Adipocyte (in vitro differentiated cells): ENCODE measurements around the gene GPRASP1.
"Not testable (repeated sequence)": the region's sequence is repeated elsewhere in the genome, so short reads cannot be mapped to it uniquely, and the experiment has no call there.

ENCODE experiments used
- DNase-seq: peaks from one replicate; pipeline ENCODE4 v3.0.0-alpha.2; 2015; ENCODE audit warnings: low read depth
- H3K27me3 ChIP-seq: replicated peaks from 2 replicates; pipeline ENCODE4 v1.7.0; 2013; ENCODE audit warnings: mild to moderate bottlenecking, low read length, moderate library complexity; ENCODE audit not compliant: control insufficient read depth, insufficient read depth
- H3K36me3 ChIP-seq: 2 replicates; pipeline ENCODE4 v1.7.0; 2013; ENCODE audit warnings: low read length, mild to moderate bottlenecking, moderate library complexity; ENCODE audit not compliant: control insufficient read depth, insufficient read depth, severe bottlenecking
- H3K4me1 ChIP-seq: 2 replicates; pipeline ENCODE4 v1.7.0; 2013; ENCODE audit warnings: mild to moderate bottlenecking, low read length, moderate library complexity; ENCODE audit not compliant: control insufficient read depth, insufficient read depth
- H3K4me3 ChIP-seq: 2 replicates; pipeline ENCODE4 v1.7.0; 2013; ENCODE audit warnings: mild to moderate bottlenecking, low read length, moderate library complexity
- H3K9ac ChIP-seq: 2 replicates; pipeline ENCODE4 v1.7.0; 2013; ENCODE audit warnings: mild to moderate bottlenecking, low read length, moderate library complexity
- H3K9me3 ChIP-seq: 2 replicates; pipeline ENCODE4 v1.7.0; 2013; ENCODE audit warnings: mild to moderate bottlenecking, low read length, moderate library complexity; ENCODE audit not compliant: control insufficient read depth

The GPRASP1 gene

DNA sequence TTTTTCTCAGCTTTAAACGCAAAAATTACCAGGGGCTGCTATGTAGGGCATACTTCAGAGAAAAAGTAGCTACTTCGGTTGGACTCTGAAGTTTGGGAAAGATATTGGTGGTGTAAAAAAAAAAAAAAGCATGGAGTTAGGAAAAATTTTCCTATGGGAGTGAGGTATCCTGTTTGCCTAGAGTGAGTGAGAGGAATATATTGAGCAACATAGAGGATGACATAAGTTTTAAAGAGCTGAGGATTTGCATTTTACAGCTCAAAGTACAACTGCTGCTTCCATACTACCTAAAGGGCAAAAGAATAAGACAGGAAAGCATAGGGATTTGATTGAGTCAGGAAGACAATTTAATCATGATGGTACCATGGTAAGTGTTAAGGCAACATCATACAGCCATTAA, 7.3 kb downstream of the GPRASP1 start:
- H3K4me1 ChIP-seq, result peaks cover 19% of the 10 kb centered on the region
- no peaks in the 10 kb centered on the region for H3K9me3 ChIP-seq
- DNase-seq, result peak; percentile 24
- H3K27me3 ChIP-seq, result no peaks in the 10 kb centered on the region
- H3K4me3 ChIP-seq, result peak overlapping the region; percentile 80
- no peaks in the 10 kb centered on the region for H3K36me3 ChIP-seq
- peak overlapping the region; percentile 8 for H3K9ac ChIP-seq

DNA sequence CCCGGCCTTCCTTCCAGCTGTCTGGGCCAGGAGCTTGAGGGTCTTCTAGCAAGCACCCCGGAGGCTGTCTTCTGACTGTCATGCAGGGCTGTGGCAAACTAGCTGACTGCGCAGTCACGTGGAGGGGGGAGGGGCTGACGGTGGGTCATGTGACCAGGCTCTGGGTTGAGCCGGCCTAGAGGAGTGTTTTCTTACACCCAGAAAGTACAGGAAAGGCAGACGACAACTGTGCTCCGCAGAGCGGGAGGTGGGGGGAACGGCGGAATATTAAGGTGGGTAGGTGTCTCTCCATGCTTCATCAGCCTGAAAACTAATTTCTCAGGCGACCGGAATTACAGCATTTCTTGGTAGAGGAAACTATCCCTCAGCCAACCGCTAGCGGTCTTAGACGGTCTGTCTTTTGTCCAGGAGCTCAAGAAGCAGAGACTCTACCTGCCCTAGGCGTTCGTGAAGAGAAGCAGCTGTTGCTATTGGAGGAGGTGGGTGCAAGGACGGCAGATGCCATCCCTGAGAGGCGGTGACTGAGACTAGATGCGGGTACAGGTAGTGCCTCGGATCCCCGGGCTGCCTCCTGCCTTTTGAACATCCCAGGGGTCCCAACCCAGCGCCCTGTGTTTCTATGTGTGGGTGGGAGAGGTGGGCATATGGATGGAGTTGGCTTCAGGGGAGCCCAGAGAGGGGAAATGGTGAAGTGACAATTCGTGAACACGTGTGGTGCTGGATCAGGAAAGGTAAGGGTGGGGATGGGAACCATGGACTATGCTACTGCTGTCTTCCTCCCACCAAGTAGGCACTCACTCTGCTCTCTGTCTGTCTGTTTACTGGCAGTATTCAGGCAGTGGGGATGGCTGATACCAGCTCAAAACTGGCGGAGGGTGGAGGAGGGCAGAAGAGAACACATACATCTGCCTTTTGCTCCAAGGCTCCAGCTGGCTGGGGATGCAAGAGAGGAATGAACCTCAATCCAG, 8.8 kb downstream of the GPRASP1 start:
- peak overlapping the region; percentile 78 for H3K9ac ChIP-seq
- peak; percentile 81 for DNase-seq
- no peaks in the 10 kb centered on the region for H3K36me3 ChIP-seq
- peaks cover 1% of the 10 kb centered on the region for H3K9me3 ChIP-seq
- no peaks in the 10 kb centered on the region for H3K27me3 ChIP-seq
- H3K4me1 ChIP-seq, result peaks cover 19% of the 10 kb centered on the region
- H3K4me3 ChIP-seq, result peak overlapping the region; percentile 80

DNA sequence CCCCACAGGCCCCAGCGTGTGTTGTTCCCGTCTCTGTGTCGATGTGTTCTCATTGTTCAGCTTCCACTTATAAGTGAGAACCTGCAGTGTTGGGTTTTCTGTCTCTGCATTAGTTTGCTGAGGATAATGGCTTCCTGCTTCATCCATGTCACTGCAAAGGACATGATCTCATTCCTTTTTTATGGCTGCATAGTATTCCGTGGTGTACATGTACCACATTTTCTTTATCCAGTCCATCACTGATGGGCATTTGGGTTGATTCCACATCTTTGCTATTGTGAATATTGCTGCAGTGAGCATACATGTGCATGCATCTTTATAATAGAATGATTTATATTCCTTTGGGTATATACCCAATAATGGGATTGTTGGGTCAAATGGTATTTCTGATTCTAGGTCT, 12.5 kb downstream of the GPRASP1 start:
- not testable (repeated sequence) for H3K27me3 ChIP-seq, DNase-seq, H3K36me3 ChIP-seq, H3K4me1 ChIP-seq, H3K9ac ChIP-seq, H3K4me3 ChIP-seq
- H3K9me3 ChIP-seq, result peaks cover 23% of the 10 kb centered on the region

DNA sequence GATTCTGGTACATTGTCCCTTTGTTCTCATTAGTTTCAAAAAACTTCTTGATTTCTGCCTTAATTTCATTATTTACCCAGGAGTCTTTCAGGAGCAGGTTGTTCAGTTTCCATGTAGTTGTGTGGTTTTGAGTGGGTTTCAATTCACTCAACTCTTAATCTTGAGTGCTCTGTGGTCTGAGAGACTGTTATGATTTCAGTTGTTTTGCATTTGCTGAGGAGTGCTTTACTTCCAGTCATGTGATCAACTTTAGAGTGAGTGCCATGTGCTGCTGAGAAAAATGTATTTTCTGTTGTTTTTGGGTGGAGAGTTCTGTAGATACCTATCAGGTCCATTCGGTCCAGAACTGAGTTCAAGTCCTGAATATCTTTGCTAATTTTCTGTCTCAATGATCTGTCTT, 15.8 kb downstream of the GPRASP1 start:
- DNase-seq, H3K36me3 ChIP-seq, H3K4me1 ChIP-seq, H3K4me3 ChIP-seq, H3K9ac ChIP-seq, H3K27me3 ChIP-seq: not testable (repeated sequence)
- H3K9me3 ChIP-seq, result peaks cover 23% of the 10 kb centered on the region

DNA sequence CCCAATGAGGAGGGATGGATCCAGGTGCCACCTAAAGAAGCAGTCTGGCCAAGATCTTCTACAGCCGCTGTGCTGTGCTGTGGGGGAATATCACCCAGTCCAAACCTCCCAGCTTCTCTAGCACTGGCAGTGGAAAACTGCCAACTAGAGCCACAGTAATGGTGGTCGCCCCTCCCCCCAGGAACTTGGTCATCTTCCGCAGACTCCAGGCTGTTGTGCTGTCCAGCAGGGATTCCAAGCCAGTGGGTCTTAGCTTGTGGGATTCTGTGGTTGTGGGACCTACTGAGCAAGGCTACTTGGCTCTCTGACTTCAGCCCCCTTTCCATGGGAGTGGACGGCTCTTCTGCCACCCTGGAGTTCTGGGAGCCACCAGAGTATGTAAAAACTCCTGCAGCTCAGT, 18.2 kb downstream of the GPRASP1 start:
- Histone ChIP-seq H3K4me1 (no peaks in the 10 kb centered on the region), H3K9ac (no peak overlapping the region), H3K27me3 (no peaks in the 10 kb centered on the region), H3K36me3 (no peaks in the 10 kb centered on the region), H3K9me3 (peaks cover 28% of the 10 kb centered on the region), H3K4me3 (no peak overlapping the region)
- DNase-seq, result no peak

DNA sequence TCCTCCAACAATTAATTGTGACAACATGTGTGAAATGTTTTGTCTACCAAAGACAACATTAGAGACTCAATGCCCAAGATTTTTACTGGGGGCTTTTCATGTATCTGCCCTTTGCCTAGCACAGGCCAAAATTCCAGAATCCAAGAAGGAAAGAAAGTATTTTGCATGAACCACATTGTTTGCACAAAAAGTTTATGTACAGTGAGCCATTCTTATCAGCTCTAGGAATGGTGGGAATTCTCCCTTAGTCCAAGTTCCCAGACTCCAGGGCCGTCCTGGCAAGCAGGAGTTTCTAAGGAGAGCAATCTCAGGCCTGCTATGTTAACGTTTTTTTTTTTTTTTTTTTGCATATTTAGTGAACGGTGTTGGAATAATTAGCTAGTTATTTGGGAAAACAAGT, 21.6 kb downstream of the GPRASP1 start:
- DNase-seq, result no peak
- H3K27me3 ChIP-seq, result no peaks in the 10 kb centered on the region
- H3K9me3 ChIP-seq, result peaks cover 15% of the 10 kb centered on the region
- no peak overlapping the region for H3K4me3 ChIP-seq
- H3K36me3 ChIP-seq, result no peaks in the 10 kb centered on the region
- H3K4me1 ChIP-seq, result no peaks in the 10 kb centered on the region
- H3K9ac ChIP-seq, result no peak overlapping the region

DNA sequence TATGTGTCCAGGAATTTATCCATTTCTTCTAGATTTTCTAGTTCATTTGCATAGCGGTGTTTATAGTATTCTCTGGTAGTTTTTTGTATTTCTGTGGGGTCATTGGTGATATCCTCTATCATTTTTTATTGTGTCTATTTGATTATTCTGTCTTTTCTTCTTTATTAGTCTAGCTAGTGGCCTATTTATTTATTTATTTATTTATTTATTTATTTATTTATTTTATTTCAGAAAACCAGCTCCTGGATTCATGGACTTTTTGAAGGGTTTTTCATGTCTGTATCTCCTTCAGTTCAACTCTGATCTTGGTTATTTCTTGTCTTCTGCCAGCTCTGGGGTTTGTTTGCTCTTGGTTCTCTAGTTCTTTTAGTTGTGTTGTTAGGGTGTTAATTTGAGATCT, 26.2 kb downstream of the GPRASP1 start:
- H3K9me3 ChIP-seq, result peaks cover 17% of the 10 kb centered on the region
- H3K4me3 ChIP-seq, H3K9ac ChIP-seq, H3K36me3 ChIP-seq, DNase-seq, H3K27me3 ChIP-seq, H3K4me1 ChIP-seq: not testable (repeated sequence)

DNA sequence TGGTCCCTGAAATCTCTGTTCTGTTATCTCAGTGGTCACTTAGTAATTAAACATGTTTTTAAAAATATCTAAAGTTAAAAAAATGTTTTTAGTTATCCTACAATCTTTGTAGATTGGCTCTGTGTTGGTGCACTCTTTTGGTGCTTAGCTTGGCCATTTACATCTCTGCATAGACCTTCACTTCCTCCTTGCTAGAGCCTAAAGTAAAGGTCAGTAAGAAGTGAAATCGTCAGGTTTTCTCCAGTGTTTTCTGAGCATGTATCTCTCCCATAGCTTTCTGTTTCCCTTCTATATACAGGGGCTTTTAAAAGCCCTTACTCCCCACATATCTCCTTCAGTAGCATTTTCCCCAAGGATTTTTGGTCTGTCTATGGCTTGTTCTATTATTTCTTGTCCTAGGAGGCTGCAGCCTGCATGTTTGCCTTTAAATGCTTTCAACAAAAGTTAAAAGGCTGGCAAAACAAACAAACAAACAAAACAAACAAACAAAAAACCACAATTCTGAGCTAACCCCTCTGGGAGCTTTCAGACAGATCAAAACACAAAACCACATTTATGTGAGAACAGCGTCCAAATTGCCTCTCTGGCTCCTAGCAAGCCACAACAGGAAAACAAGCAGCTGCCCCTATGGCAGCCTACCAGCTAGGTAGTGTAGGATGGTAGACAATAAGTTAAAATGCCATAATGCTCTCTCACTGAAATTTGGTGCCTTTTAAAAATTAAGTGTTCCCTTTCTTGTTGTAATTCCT, 33.7 kb downstream of the GPRASP1 start:
- Histone ChIP-seq H3K9me3 (peaks cover 21% of the 10 kb centered on the region), H3K4me3 (no peak overlapping the region), H3K36me3 (no peaks in the 10 kb centered on the region), H3K9ac (no peak overlapping the region), H3K4me1 (no peaks in the 10 kb centered on the region), H3K27me3 (no peaks in the 10 kb centered on the region)
- no peak for DNase-seq

DNA sequence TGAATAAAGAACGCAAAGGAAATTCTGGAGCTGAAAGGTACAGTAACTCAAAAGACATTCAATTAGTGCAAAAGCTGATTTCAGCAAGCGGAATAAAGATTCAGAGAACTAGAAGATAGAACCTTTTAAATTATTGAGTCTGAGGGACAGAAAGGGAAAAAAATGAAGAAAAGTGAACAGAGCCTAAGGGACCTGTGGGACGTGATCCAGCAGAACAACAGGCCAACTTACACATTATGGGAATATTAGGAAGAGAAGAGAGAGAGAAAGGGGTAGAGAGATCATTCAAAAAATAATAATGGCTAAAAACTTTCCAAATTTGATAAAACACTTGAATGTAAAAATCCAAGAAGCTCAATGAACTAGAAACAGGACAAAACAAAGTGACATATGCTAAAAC, 43.5 kb downstream of the GPRASP1 start:
- no peaks in the 10 kb centered on the region for H3K4me1 ChIP-seq
- no peaks in the 10 kb centered on the region for H3K36me3 ChIP-seq
- H3K4me3 ChIP-seq, result no peak overlapping the region
- peaks cover 10% of the 10 kb centered on the region for H3K9me3 ChIP-seq
- H3K27me3 ChIP-seq, result peaks cover 3% of the 10 kb centered on the region
- no peak overlapping the region for H3K9ac ChIP-seq
- DNase-seq, result no peak

DNA sequence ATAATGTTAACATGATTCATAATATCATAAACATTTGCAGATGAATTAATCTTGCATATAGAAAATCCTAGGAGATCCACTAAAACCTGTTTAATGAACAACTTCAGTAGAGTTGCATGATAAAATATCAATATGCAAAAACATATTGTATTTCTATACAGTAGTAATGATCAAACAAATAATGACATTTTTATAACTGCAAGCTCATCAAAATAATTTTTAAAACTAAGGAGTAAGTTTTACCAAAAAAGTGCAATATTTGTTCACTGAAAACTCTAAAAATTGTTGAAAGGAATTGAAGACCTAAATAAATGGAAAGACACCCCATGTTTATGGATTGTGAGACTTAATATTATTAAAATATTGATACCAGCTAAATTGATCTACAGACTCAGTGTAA, 45.0 kb downstream of the GPRASP1 start:
- Histone ChIP-seq H3K36me3 (no peaks in the 10 kb centered on the region), H3K9me3 (peaks cover 10% of the 10 kb centered on the region), H3K27me3 (peaks cover 3% of the 10 kb centered on the region), H3K4me3 (no peak overlapping the region), H3K4me1 (no peaks in the 10 kb centered on the region), H3K9ac (no peak overlapping the region)
- DNase-seq, result no peak

DNA sequence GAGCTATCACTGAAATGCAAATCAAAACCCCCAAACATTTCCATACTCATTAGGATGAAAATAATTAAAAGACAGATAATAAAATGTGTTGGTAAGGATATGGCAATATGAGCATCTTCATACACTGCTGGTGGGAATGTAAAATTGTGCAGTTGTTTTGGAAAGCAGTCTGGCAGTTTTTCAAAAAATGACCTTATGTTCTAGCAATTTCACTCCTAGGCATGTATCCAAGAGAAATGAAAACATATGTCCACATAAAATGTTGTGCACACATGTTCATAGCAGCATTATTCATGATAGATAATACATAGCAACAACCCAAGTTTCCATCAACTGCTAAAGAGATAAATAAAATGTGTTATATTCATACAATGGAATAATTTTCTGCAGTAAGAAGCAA, 46.2 kb downstream of the GPRASP1 start:
- Histone ChIP-seq H3K36me3 (no peaks in the 10 kb centered on the region), H3K27me3 (peaks cover 3% of the 10 kb centered on the region), H3K4me3 (no peak overlapping the region), H3K9me3 (peaks cover 7% of the 10 kb centered on the region), H3K9ac (no peak overlapping the region), H3K4me1 (no peaks in the 10 kb centered on the region)
- peak; percentile 46 for DNase-seq
